DND-41 (cell line): ENCODE measurements around the gene KIAA0753.

Experiments used
- EZH2 ChIP-seq: IDR thresholded peaks from 3 replicates; pipeline ENCODE4 v1.6.1; 2012; ENCODE audit warnings: borderline replicate concordance, low read depth, mild to moderate bottlenecking, moderate library complexity, low read length, inconsistent platforms; ENCODE audit not compliant: severe bottlenecking
- TF ChIP-seq, protein P1 (sequence below): IDR thresholded peaks from 2 replicates; pipeline ENCODE4 v1.5.1; 2012; ENCODE audit warnings: borderline replicate concordance, low read length, moderate library complexity, mild to moderate bottlenecking; ENCODE audit not compliant: poor library complexity, severe bottlenecking; ENCODE audit errors: extremely low read depth

DNA sequence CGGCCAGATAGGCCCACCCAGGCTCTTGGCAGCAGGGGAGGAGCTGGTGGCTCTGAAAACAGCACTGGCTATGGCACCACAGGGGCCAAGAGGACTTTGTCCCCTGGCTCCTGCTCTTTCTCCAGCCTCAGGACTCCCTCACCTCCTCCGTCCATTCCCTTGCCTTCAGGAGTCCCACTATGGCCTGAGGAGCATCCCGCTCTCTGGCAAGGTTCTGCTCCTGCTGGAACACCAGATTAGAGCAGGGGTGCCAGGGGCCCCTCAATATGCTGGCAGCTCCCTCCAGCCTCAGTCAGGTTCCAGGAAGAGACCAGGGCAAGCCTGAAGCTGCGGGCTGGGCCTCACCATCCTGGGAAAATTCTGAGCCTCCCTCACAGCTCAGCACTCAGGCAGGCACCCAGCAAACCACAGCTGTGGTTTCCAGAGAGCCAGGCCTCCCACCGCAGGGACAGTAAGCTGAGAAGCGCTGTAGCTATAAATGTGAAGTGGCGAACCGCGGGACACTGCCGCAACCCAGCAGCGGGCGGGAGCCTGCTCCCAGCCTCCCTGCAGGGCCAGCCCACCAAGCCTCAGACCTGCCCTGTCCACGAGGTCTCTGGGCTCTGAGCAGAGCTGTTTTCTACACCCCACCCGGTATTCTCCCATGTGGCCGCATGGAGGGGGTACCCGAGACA, 36.8 kb upstream of the KIAA0753 start:
- TF ChIP-seq, protein P1, sequence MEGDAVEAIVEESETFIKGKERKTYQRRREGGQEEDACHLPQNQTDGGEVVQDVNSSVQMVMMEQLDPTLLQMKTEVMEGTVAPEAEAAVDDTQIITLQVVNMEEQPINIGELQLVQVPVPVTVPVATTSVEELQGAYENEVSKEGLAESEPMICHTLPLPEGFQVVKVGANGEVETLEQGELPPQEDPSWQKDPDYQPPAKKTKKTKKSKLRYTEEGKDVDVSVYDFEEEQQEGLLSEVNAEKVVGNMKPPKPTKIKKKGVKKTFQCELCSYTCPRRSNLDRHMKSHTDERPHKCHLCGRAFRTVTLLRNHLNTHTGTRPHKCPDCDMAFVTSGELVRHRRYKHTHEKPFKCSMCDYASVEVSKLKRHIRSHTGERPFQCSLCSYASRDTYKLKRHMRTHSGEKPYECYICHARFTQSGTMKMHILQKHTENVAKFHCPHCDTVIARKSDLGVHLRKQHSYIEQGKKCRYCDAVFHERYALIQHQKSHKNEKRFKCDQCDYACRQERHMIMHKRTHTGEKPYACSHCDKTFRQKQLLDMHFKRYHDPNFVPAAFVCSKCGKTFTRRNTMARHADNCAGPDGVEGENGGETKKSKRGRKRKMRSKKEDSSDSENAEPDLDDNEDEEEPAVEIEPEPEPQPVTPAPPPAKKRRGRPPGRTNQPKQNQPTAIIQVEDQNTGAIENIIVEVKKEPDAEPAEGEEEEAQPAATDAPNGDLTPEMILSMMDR: no peak
- TF ChIP-seq EZH2: peak; percentile 43
